ENCODE data around the gene TSEN15.

The TSEN15 gene

DNA sequence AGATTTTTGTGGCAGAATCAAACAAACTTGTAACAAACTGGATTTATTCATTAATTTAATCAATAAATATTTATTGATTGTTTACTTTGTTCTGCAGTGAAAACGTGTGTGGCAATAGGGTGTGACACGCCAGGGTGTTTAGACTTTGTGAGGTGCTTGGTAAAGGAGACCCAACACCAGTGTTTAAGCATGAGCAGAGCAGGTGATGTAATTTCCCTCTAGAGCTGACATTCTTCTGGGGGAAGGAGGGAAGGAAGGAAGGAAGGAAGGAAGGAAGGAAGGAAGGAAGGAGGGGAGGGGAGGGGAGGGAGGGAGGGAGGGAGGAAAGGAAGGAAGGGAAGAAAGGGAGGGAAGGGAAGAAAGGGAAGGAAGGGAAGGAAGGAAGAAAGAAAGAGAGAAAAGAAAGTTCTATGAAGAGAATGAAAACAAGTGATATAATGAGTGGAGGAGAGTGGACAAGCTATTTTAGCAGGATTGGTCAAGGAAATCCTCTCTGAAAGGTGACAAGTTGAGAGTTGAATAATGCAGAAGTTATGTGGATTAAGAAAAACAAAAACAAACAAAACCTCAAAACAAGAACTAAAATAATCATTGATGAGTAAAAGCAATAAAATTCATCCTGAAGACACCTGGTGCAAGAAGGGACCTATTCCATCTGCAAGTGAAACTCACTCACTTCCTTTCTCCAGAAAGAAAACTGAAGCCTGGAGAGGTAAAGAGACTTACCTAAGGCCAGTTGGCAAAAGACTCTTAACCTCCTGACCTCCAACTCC lies 60.8 kb downstream of the TSEN15 start:
- no peak for DNase-seq

DNA sequence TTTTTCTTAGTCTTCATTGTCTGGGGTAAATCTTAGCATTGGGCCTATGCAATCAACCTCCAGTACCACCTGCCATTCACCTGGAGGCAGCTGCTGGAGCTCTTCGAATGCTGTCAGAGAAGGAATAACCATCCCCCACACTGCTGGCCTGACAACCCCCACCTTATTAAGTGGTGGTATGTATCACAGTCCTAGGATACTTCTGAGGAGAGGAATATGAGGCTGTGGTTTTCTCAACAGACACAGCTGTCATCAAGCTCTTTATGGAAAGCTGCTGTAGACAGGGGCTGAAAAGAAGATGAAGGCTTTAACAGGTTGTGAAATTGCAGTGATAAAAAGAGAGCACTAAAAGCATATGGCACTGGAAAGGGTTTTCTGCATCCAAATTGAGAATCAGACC lies 61.7 kb downstream of the TSEN15 start:
- no peak for DNase-seq

DNA sequence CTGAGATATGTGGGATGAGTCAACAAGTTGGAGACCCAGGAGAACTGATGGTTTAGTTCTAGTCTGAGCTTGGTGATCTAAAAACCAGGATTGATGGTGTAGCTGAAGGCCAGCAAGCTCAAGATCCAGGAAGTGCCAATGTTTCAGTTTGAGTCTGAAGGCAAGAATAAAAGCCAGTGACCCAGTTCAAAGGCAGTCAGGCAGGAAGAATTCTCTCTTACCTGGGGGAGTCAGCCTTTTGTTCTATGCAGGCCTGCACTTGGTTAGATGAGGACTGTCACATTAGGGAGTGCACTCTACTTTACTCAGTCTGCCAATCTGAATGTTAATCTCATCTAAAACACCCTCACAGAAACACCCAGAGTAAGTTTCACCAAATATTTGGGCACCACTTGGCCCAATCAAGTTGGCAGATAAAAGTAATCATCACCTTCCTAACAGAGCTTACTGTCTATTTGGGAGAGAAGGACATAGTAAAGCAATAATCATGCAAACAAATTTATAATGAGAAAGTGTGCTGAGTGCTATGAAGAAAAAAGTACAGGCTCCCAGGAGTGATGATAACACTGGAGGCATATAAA lies 63.4 kb downstream of the TSEN15 start:
- no peak for DNase-seq

DNA sequence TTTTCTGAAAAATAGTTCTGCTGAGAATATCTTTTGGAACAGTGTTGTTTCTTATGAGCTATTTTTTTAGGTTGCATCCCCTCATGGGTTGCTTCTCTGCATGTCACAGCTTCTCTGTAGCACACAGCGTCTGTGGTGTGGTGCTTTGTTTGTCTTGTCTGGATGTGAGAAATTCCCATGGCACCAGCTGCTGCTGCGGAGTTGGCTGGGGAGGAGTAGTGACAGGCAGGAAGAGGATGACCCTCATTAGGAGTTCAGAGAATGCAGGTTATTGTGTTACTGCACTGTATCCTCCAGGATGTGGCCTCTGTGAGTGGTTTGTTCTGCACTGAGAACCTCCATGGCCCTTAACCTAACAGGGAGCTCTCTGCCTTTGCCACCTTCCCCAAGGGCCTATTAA lies 64.8 kb downstream of the TSEN15 start:
- no peak for DNase-seq

DNA sequence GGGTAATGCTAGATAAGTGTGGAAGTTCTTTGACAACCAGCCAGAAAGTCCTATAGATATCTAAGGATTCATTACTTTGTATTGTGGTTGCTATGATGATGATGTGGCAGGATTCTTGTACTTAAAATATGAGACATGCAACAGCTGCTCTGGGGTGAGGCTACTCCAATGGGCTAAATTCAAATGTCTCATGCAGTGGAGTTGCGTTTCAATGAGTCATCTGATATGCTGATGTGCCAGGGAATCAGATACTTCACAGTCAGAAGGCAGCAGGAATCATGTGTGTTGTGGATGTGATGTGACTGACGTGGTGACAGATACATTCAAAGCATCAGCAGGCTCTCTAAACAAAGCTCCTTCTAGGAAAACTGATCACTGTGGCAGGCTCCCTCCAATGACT lies 66.5 kb downstream of the TSEN15 start:
- no peak for DNase-seq

Measured in stimulated activated CD4-positive, alpha-beta T cell treated with anti-CD3 and anti-CD28 coated beads, Interleukin-4, amount 100 ng/mL, for 4 hours (primary cell).